Measurements from ENCODE around the gene DAPK1. TPM values are rescaled to one million over a fixed set of nuclear protein-coding genes. Genes with fewer than 3 reads are reported as not detected.
A peak's percentile ranks its signal among the peaks of the same experiment; 100 is the strongest.

The DAPK1 gene
- total and polyA plus RNA-seq, 5 donors from 2014 or later = 0.14 to 3.5 (median 0.42) TPM; not detected in 2

- Mint-ChIP-seq H3K36me3 (no peaks in the 10 kb centered on the region), H3K4me3 (no peak overlapping the region), H3K27me3 (peaks cover 15% of the 10 kb centered on the region), H3K9me3 (peaks cover 0 to 3% (median 0%) of the 10 kb centered on the region in 7 donors), H3K27ac (peak overlapping the region in 1 of 3 donors; percentile 11), H3K4me1 (peaks cover 11 to 39% (median 21%) of the 10 kb centered on the region in 4 donors)
- Histone ChIP-seq H3K9me3 (ENCODE audit: control insufficient read depth in 2 of 2, low read length in 2 of 2) (no peaks in the 10 kb centered on the region), H3K36me3 (ENCODE audit: control insufficient read depth, insufficient read depth, low read length) (no peaks in the 10 kb centered on the region), H3K27me3 (ENCODE audit: control insufficient read depth, insufficient read depth, low read length) (no peaks in the 10 kb centered on the region), H3K4me1 (ENCODE audit: control insufficient read depth, insufficient read depth, low read length, poor library complexity, severe bottlenecking) (no peaks in the 10 kb centered on the region), H3K27ac (ENCODE audit: insufficient read depth, low read length, poor library complexity, severe bottlenecking) (no peak overlapping the region), H3K4me3 (ENCODE audit: low read depth, low read length) (no peak overlapping the region)
- DNase-seq = no peak
- no peak for ATAC-seq (ENCODE audit: low read depth in 2 of 2)
Observed at GRCh38 chr9:87711857-87712800, 214.5 kb downstream of the DAPK1 start.

DNA sequence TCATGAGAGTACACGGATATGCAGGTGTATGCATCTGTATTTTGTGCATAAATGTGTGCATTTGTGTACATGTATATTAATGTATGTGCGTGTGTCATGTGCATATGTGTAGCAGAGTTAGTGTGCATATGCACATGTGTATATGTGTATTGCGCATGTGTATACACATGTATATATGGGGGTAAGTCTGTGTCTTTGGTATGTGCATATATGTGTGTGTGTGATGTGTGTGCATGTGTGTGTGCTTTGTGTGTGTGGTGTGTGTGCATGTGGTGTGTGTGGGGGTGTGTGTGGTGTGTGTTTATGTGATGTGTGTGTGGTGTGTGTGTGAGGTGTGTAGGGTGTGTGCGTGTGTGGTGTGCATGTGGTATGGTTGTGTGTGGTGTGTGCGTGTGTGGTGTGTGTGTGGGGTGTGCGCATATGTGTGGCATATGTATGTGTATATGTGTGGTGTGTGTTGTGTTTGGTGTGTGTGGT is 215.2 kb downstream of the DAPK1 start:
- no peaks in the 10 kb centered on the region for H3K9me3 ChIP-seq (ENCODE audit: control insufficient read depth in 2 of 2, low read length in 2 of 2)
- Mint-ChIP-seq H3K9me3 (peaks cover 0 to 3% (median 0%) of the 10 kb centered on the region in 7 donors), H3K4me1 (peaks cover 7 to 36% (median 19%) of the 10 kb centered on the region in 4 donors), H3K36me3 (no peaks in the 10 kb centered on the region), H3K27me3 (peaks cover 11% of the 10 kb centered on the region), H3K4me3 (no peak overlapping the region), H3K27ac (peak overlapping the region in 1 of 3 donors; percentile 42)
- ATAC-seq (ENCODE audit: low read depth in 2 of 2) (no peak), DNase-seq (no peak)
- no peaks in the 10 kb centered on the region for H3K27me3 ChIP-seq (ENCODE audit: control insufficient read depth, insufficient read depth, low read length)
- no peak overlapping the region for H3K27ac ChIP-seq (ENCODE audit: insufficient read depth, low read length, poor library complexity, severe bottlenecking)
- H3K36me3 ChIP-seq (ENCODE audit: control insufficient read depth, insufficient read depth, low read length) = no peaks in the 10 kb centered on the region
- H3K4me1 ChIP-seq (ENCODE audit: control insufficient read depth, insufficient read depth, low read length, poor library complexity, severe bottlenecking) = no peaks in the 10 kb centered on the region
- no peak overlapping the region for H3K4me3 ChIP-seq (ENCODE audit: low read depth, low read length)

DNA sequence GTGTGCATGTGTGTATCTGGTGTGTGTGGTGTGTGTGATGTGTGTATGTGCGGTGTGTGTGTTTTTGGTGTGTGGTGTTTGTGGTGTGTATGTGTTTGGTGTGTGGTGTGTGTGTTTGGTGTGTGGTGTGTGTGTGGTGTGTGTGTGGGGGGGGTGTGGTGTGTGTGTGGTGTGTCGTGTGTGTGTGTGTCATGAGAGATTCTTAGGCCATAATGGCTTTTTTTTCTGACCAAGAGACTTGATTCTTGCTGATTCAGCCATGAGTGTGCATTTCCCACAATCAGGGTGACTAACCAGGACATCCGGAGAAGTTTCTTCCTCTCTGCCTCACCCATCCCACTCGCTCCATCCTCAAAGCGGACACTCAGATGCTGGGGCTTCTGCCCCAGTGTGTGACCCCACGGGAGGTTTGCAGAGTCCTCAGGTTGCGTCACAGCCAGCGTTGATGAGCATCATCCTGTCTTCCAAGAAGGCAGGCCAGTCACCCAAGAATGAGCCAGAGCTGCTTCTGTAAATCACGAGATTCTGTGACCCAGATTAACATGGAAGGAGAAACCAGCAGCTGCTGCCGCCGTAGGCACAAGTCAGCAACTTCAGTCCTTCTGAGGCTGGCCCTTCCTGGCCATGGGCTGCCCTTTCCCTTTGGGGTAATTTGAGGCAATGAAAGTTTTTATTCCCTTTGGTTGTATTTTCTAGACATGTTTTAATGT is 215.8 kb downstream of the DAPK1 start:
- Mint-ChIP-seq H3K9me3 (peaks cover 0 to 3% (median 0%) of the 10 kb centered on the region in 7 donors), H3K27me3 (peaks cover 11% of the 10 kb centered on the region), H3K4me3 (no peak overlapping the region), H3K36me3 (no peaks in the 10 kb centered on the region), H3K4me1 (peaks cover 5 to 32% (median 19%) of the 10 kb centered on the region in 4 donors), H3K27ac (peak overlapping the region in 2 of 3 donors; percentile 42 to 69)
- no peak overlapping the region for H3K27ac ChIP-seq (ENCODE audit: insufficient read depth, low read length, poor library complexity, severe bottlenecking)
- DNase-seq (peak in 1 of 3 donors; percentile 63), ATAC-seq (ENCODE audit: low read depth in 2 of 2) (peak; percentile 45 to 54)
- H3K9me3 ChIP-seq (ENCODE audit: control insufficient read depth in 2 of 2, low read length in 2 of 2) = no peaks in the 10 kb centered on the region
- H3K4me1 ChIP-seq (ENCODE audit: control insufficient read depth, insufficient read depth, low read length, poor library complexity, severe bottlenecking) = no peaks in the 10 kb centered on the region
- no peaks in the 10 kb centered on the region for H3K36me3 ChIP-seq (ENCODE audit: control insufficient read depth, insufficient read depth, low read length)
- no peaks in the 10 kb centered on the region for H3K27me3 ChIP-seq (ENCODE audit: control insufficient read depth, insufficient read depth, low read length)
- no peak overlapping the region for H3K4me3 ChIP-seq (ENCODE audit: low read depth, low read length)

DNA sequence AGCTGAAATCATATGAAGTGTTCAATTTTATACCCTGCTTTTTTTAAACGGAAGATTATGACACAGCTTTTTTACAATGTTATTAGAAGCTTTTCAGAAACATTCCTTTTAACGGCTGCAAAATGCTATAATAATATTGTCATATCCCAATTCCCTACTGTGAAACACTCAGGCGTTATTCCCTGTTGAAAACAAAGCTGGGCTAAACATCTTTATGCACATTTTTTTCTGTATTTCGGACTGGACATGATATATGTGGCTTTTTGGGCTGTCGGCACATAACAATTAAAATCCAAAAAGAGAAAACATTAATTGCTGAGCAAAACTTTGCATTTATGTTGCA is 216.3 kb downstream of the DAPK1 start:
- Mint-ChIP-seq H3K27me3 (peaks cover 11% of the 10 kb centered on the region), H3K27ac (peak overlapping the region in 1 of 3 donors; percentile 42), H3K4me3 (no peak overlapping the region), H3K36me3 (no peaks in the 10 kb centered on the region), H3K9me3 (peaks cover 0 to 3% (median 0%) of the 10 kb centered on the region in 7 donors), H3K4me1 (peaks cover 5 to 26% (median 15%) of the 10 kb centered on the region in 4 donors)
- H3K9me3 ChIP-seq (ENCODE audit: control insufficient read depth in 2 of 2, low read length in 2 of 2) = no peaks in the 10 kb centered on the region
- no peak for ATAC-seq (ENCODE audit: low read depth in 2 of 2)
- no peak overlapping the region for H3K27ac ChIP-seq (ENCODE audit: insufficient read depth, low read length, poor library complexity, severe bottlenecking)
- H3K27me3 ChIP-seq (ENCODE audit: control insufficient read depth, insufficient read depth, low read length) = no peaks in the 10 kb centered on the region
- no peak for DNase-seq
- no peaks in the 10 kb centered on the region for H3K4me1 ChIP-seq (ENCODE audit: control insufficient read depth, insufficient read depth, low read length, poor library complexity, severe bottlenecking)
- H3K4me3 ChIP-seq (ENCODE audit: low read depth, low read length) = no peak overlapping the region
- H3K36me3 ChIP-seq (ENCODE audit: control insufficient read depth, insufficient read depth, low read length) = no peaks in the 10 kb centered on the region

DNA sequence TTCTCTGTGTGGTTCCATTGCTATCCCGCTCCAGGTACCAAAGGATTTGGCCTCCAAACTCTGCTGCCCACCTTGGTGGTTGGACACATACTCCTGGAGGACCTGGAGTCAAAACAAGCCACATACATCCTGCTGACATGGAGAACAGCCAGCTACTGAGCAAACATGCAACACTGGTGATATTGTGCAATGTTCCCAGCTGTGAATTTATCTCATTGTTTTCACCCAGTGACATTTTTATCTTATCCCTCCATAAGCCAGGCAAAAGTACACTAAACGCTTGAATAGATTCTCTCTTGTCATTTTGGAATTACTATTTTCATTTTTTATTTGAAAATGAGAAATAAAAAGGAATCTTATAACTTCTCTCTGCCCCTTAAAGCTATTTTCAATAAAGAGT is 217.2 kb downstream of the DAPK1 start:
- no peak for ATAC-seq (ENCODE audit: low read depth in 2 of 2)
- Histone ChIP-seq H3K36me3 (ENCODE audit: control insufficient read depth, insufficient read depth, low read length) (no peaks in the 10 kb centered on the region), H3K4me3 (ENCODE audit: low read depth, low read length) (no peak overlapping the region), H3K4me1 (ENCODE audit: control insufficient read depth, insufficient read depth, low read length, poor library complexity, severe bottlenecking) (no peaks in the 10 kb centered on the region), H3K27ac (ENCODE audit: insufficient read depth, low read length, poor library complexity, severe bottlenecking) (no peak overlapping the region), H3K9me3 (ENCODE audit: control insufficient read depth in 2 of 2, low read length in 2 of 2) (no peaks in the 10 kb centered on the region), H3K27me3 (ENCODE audit: control insufficient read depth, insufficient read depth, low read length) (no peaks in the 10 kb centered on the region)
- peaks cover 0 to 3% (median 0%) of the 10 kb centered on the region in 7 donors for H3K9me3 Mint-ChIP-seq
- H3K27ac Mint-ChIP-seq = peak overlapping the region in 1 of 3 donors; percentile 42
- DNase-seq = no peak
- H3K4me3 Mint-ChIP-seq = no peak overlapping the region
- peaks cover 5 to 18% (median 10%) of the 10 kb centered on the region in 4 donors for H3K4me1 Mint-ChIP-seq
- peaks cover 11% of the 10 kb centered on the region for H3K27me3 Mint-ChIP-seq
- no peaks in the 10 kb centered on the region for H3K36me3 Mint-ChIP-seq

- Histone ChIP-seq H3K4me3 (ENCODE audit: low read depth, low read length) (no peak overlapping the region), H3K27me3 (ENCODE audit: control insufficient read depth, insufficient read depth, low read length) (no peaks in the 10 kb centered on the region), H3K9me3 (ENCODE audit: control insufficient read depth in 2 of 2, low read length in 2 of 2) (no peaks in the 10 kb centered on the region), H3K36me3 (ENCODE audit: control insufficient read depth, insufficient read depth, low read length) (no peaks in the 10 kb centered on the region), H3K27ac (ENCODE audit: insufficient read depth, low read length, poor library complexity, severe bottlenecking) (no peak overlapping the region), H3K4me1 (ENCODE audit: control insufficient read depth, insufficient read depth, low read length, poor library complexity, severe bottlenecking) (no peaks in the 10 kb centered on the region)
- no peak for ATAC-seq (ENCODE audit: low read depth in 2 of 2)
- Mint-ChIP-seq H3K4me3 (no peak overlapping the region), H3K4me1 (peaks cover 5 to 10% (median 6%) of the 10 kb centered on the region in 4 donors), H3K27me3 (peaks cover 11% of the 10 kb centered on the region), H3K27ac (no peak overlapping the region), H3K9me3 (peaks cover 0 to 3% (median 0%) of the 10 kb centered on the region in 7 donors), H3K36me3 (no peaks in the 10 kb centered on the region)
- no peak for DNase-seq
Observed at GRCh38 chr9:87716141-87716540, 218.5 kb downstream of the DAPK1 start.

DNA sequence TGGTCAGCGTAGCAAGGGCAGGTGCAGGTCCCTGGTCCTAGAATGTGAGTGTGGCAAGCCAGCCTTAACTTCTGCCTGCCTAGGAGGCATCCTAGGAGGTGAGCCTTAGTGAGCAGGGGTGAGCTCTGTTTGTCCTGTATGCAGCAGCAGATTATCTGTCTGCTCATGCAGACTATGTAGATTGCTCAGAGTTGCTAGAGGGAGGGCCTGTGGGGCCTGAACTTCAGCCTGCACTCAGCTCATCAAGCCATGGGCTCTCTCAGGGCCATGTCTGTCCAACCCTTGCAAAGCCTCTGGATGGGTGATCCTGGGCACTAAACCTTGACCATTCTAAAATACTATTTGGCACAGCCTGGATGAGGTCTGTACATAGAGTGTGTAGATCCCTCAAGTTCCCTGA is 219.8 kb downstream of the DAPK1 start:
- Histone ChIP-seq H3K36me3 (ENCODE audit: control insufficient read depth, insufficient read depth, low read length) (no peaks in the 10 kb centered on the region), H3K4me1 (ENCODE audit: control insufficient read depth, insufficient read depth, low read length, poor library complexity, severe bottlenecking) (no peaks in the 10 kb centered on the region), H3K9me3 (ENCODE audit: control insufficient read depth in 2 of 2, low read length in 2 of 2) (no peaks in the 10 kb centered on the region), H3K4me3 (ENCODE audit: low read depth, low read length) (no peak overlapping the region), H3K27me3 (ENCODE audit: control insufficient read depth, insufficient read depth, low read length) (no peaks in the 10 kb centered on the region), H3K27ac (ENCODE audit: insufficient read depth, low read length, poor library complexity, severe bottlenecking) (no peak overlapping the region)
- ATAC-seq (ENCODE audit: low read depth in 2 of 2) (peak in 1 of 2 donors; percentile 21), DNase-seq (no peak)
- H3K9me3 Mint-ChIP-seq = peaks cover 0 to 3% (median 0%) of the 10 kb centered on the region in 7 donors
- peaks cover 18% of the 10 kb centered on the region for H3K27me3 Mint-ChIP-seq
- peak overlapping the region in 1 of 3 donors; percentile 54 for H3K27ac Mint-ChIP-seq
- H3K4me1 Mint-ChIP-seq = peaks cover 5 to 10% (median 6%) of the 10 kb centered on the region in 4 donors
- H3K36me3 Mint-ChIP-seq = no peaks in the 10 kb centered on the region
- H3K4me3 Mint-ChIP-seq = no peak overlapping the region

All from CD4-positive, CD25-positive, alpha-beta regulatory T cell (primary cell).